Hepatocyte (in vitro differentiated cells): ENCODE results near the gene PSMB2.

Experiments used
- CTCF ChIP-seq: fragments of 200-600 bp; sonication (generic); IDR thresholded peaks from 2 replicates; pipeline ENCODE4 v1.5.1; 2016; ENCODE audit warnings: antibody characterized with exemption, mild to moderate bottlenecking; ENCODE audit not compliant: poor library complexity
- EZH2 ChIP-seq: fragments of 200-600 bp; sonication (generic); IDR thresholded peaks from 2 replicates; pipeline ENCODE4 v1.6.1; 2016; ENCODE audit warnings: antibody characterized with exemption, mild to moderate bottlenecking, borderline replicate concordance
- EZH2phosphoT487 ChIP-seq: fragments of 200-600 bp; sonication (generic); IDR thresholded peaks from one replicate; pipeline ENCODE4 v1.6.1; 2018; ENCODE audit warnings: antibody characterized with exemption, mild to moderate bottlenecking, low read depth, moderate library complexity; ENCODE audit not compliant: unreplicated experiment, severe bottlenecking

DNA sequence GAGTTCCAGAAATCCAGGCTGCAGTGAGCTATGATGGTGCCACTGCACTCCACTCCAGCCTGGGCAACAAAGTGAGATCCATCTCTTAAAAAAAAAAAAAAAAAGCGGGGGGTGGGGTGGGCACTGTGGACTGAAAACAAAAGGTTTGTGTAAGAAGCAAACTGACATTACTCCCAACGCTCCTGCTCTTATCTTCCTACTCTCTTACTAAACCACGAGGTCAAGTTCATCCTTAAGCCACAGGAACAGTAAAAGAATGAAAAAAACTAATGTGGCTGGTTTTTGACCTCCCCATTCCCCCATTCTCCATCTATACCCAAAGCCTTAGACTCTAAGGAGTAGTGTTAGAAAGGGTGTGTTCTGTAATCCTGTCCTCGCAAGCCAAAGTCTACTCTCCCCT lies 37.4 kb downstream of the PSMB2 start:
- TF ChIP-seq CTCF (no peak), EZH2 (no peak), EZH2phosphoT487 (no peak)
